Effector memory CD4-positive, alpha-beta T cell (primary cell): ENCODE measurements around the gene NHLRC3.
A peak's percentile ranks its signal among the peaks of the same experiment; 100 is the strongest.
"Not testable (repeated sequence)": the region's sequence is repeated elsewhere in the genome, so short reads cannot be mapped to it uniquely, and the experiment has no call there.

Experiments
- DNase-seq, 3 donors: peaks; one replicate each; pipeline ENCODE4 v3.0.0-alpha.2; 2020
- H3K27ac ChIP-seq: 2 replicates; pipeline ENCODE4 v1.7.0; 2013; ENCODE audit warnings: mild to moderate bottlenecking, low read length, moderate library complexity; ENCODE audit not compliant: insufficient read depth, poor library complexity, severe bottlenecking
- H3K27me3 ChIP-seq: replicated peaks from 2 replicates; pipeline ENCODE4 v1.7.0; 2013; ENCODE audit warnings: mild to moderate bottlenecking, low read length; ENCODE audit not compliant: insufficient read depth, control insufficient read depth, poor library complexity, severe bottlenecking
- H3K36me3 ChIP-seq: 2 replicates; pipeline ENCODE4 v1.7.0; 2013; ENCODE audit warnings: mild to moderate bottlenecking, low read length, moderate library complexity; ENCODE audit not compliant: control insufficient read depth, insufficient read depth
- H3K4me1 ChIP-seq: 2 replicates; pipeline ENCODE4 v1.7.0; 2013; ENCODE audit warnings: low read length, mild to moderate bottlenecking; ENCODE audit not compliant: control insufficient read depth, insufficient read depth, poor library complexity, severe bottlenecking
- H3K4me3 ChIP-seq: 2 replicates; pipeline ENCODE4 v1.7.0; 2013; ENCODE audit warnings: low read length, low read depth, mild to moderate bottlenecking; ENCODE audit not compliant: insufficient read depth, poor library complexity, severe bottlenecking
- H3K9me3 ChIP-seq: 2 replicates; pipeline ENCODE4 v1.7.0; 2013; ENCODE audit warnings: mild to moderate bottlenecking, low read length, moderate library complexity; ENCODE audit not compliant: control insufficient read depth
- total RNA-seq, 3 donors: gene quantifications; one replicate each; lab custom pipeline; 2026; lab: John Stamatoyannopoulos, UW

NHLRC3 gene, protein sequence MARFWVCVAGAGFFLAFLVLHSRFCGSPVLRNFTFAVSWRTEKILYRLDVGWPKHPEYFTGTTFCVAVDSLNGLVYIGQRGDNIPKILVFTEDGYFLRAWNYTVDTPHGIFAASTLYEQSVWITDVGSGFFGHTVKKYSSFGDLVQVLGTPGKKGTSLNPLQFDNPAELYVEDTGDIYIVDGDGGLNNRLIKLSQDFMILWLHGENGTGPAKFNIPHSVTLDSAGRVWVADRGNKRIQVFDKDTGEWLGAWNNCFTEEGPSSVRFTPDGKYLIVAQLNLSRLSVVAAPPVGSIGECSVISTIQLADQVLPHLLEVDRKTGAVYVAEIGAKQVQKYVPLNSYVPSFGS
- 12.3 to 20.3 (median 12.6) reads per million in 3 donors for total RNA-seq

DNA sequence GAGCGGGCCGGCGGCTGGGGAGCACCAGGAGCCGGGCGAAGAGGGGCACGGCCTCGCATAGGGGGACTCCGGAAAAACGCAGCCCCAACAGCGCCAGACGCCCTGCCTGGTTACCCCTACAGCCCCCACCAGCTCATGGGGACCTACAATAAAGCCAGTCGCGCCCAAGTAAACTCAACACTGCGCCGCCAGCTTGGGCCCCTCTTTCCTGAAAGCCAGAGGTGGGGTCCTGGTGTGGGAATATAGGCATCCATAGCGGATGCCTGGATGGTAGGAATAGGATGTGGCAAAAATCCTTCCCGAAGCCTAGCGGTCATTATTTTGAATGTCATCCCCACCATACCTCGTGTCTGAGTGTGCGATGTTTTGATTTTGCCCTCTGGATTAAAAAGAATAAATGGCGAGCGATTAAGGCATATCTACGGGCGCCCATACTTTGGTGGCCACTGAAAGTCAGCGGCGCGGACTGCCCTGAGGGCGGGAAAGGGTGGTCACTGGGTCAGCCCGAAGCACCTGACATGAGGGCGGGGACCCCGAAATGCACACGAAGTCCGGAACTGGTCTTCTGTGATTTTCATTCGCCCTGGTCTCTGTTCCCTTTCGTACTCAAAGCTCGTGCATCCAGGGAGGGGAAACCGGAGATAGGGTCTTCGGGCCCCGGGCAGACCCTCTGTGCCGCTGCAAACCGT lies at the start of gene NHLRC3, which contains the start of gene PROSER1:
TSS of gene NHLRC3 (plus strand) at position 577 of the 689 bp plus-strand sequence. CDS start 184 bp downstream, outside the sequence.
TSS of gene PROSER1 (minus strand) at position 210 of the 689 bp plus-strand sequence. CDS start 847 bp downstream, outside the sequence.
- no peaks in the 10 kb centered on the region for H3K9me3 ChIP-seq
- peaks cover 14% of the 10 kb centered on the region for H3K4me1 ChIP-seq
- H3K4me3 ChIP-seq = peak within 1 kb of the TSS; percentile 83
- H3K27me3 ChIP-seq = no peaks in the 10 kb centered on the region
- H3K36me3 ChIP-seq = no peaks in the 10 kb centered on the region
- peak; percentile 63 to 75 (median 68) for DNase-seq
- peak within 1 kb of the TSS; percentile 85 for H3K27ac ChIP-seq

DNA sequence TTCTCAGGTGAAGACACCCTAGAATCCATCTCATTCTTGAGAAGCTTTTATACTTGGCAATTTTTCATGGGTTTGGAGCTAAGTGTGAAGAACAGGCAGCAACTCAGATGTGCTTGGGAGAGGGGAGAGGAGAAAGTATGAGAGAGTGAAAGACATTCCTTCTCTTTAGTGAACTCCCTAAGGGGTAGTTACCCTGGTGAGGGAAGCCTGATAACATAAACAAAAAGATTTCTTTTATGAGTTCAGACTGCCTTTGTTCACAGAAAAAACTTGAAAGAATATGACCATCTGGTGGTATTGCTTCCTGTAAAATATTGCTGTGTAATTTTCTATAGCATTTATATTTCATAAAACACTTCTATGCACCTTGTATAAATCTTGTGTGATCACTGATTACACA lies 47.6 kb upstream of the NHLRC3 start, which contains the start of gene STOML3:
TSS of gene STOML3 (minus strand) at position 139 of the 400 bp plus-strand sequence. CDS start at position 29, 110 bp downstream.
- Histone ChIP-seq H3K27me3 (no peaks in the 10 kb centered on the region), H3K4me1 (no peaks in the 10 kb centered on the region), H3K36me3 (no peaks in the 10 kb centered on the region), H3K4me3 (no peak within 1 kb of the TSS), H3K9me3 (no peaks in the 10 kb centered on the region), H3K27ac (no peak within 1 kb of the TSS)
- DNase-seq = no peak

DNA sequence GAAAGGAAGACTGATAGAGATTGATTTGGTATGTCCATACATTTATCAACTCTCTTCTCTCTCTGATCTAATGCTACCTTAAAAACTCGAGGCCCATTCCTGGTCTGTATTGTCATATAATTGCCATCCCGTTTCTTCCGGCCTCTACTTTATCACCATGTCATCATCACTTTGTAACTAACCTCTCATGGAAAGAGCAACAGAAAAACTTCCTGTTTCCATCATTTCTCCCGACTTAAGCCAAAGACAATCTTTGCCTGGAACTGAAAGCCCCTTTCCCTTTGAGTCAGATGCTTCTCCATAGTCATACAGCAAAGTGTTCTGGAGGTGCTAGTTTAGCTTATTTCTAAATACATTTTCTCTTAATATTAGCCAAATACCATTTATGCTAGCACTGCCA lies 44.9 kb upstream of the NHLRC3 start:
- H3K4me3 ChIP-seq = no peak overlapping the region
- H3K27ac ChIP-seq = no peak overlapping the region
- no peaks in the 10 kb centered on the region for H3K27me3 ChIP-seq
- no peaks in the 10 kb centered on the region for H3K36me3 ChIP-seq
- no peak for DNase-seq
- H3K4me1 ChIP-seq = no peaks in the 10 kb centered on the region
- H3K9me3 ChIP-seq = no peaks in the 10 kb centered on the region

DNA sequence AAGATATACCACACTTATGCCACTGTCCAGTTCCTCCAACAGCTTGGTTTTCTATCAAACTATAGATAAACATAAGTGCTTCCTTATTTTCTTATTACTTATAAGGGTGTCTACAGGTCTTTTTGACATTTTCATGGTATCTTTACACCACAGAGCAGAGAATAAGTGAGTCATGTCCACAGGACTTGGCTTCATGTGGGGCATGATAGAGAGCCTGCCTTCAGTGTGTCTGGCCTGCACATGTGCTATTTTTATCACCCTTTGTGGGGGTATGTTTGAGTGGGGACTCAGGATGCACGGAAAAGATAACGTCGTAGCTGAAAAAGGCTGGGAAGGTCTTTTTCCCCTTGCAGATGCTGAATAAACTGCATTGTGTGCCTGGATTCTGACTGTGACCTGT lies 39.5 kb upstream of the NHLRC3 start:
- DNase-seq = no peak
- Histone ChIP-seq H3K4me1 (no peaks in the 10 kb centered on the region), H3K4me3 (no peak overlapping the region), H3K36me3 (no peaks in the 10 kb centered on the region), H3K27ac (no peak overlapping the region), H3K9me3 (no peaks in the 10 kb centered on the region), H3K27me3 (no peaks in the 10 kb centered on the region)

DNA sequence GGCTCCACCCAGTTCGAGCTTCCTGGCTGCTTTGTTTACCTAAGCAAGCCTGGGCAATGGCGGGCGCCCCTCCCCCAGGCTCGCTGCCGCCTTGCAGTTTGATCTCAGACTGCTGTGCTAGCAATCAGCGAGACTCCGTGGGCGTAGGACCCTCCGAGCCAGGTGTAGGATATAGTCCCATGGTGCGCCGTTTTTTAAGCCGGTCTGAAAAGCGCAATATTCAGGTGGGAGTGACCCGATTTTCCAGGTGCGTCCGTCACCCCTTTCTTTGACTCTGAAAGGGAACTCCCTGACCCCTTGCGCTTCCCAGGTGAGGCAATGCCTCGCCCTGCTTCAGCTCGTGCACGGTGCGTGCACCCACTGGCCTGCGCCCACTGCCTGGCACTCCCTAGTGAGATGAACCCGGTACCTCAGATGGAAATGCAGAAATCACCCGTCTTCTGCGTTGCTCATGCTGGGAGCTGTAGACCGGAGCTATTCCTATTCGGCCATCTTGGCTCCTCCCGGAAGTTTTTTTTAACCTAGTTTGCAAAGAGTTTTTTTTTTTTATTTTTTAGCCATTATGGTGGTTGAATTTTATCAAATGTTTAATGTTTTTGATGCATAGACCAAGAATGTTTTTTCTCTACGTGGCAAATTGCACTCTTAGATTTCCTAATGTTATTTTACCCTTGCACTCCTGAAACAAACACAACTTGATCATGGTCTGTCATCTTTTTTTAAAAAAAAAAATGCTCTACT lies 31.7 kb upstream of the NHLRC3 start:
- H3K27ac ChIP-seq, H3K4me3 ChIP-seq, H3K4me1 ChIP-seq, DNase-seq, H3K27me3 ChIP-seq, H3K9me3 ChIP-seq: not testable (repeated sequence)
- H3K36me3 ChIP-seq = peaks cover 13% of the 10 kb centered on the region

DNA sequence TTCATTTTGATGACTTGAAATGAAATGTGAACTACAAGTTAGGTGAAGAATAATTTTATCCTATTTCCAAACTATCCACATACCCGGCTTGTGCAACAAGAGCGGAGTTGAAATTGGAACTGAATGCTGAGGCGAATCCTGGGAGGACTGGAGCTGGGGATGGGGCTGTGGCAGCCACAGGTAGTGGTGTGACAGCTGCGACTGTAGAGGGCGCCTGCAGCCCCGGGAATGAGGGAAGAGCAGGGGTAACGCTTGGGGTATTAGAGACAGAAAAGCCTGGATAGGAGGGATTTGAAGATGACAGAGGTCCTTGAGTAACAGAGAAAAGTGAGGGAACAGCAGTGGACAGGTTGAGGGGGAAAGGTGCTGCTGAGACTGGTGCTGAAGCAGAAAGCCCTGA lies 25.6 kb upstream of the NHLRC3 start:
- H3K9me3 ChIP-seq = no peaks in the 10 kb centered on the region
- no peak for DNase-seq
- no peak overlapping the region for H3K27ac ChIP-seq
- H3K27me3 ChIP-seq = no peaks in the 10 kb centered on the region
- H3K4me3 ChIP-seq = no peak overlapping the region
- H3K36me3 ChIP-seq = peaks cover 62% of the 10 kb centered on the region
- no peaks in the 10 kb centered on the region for H3K4me1 ChIP-seq

DNA sequence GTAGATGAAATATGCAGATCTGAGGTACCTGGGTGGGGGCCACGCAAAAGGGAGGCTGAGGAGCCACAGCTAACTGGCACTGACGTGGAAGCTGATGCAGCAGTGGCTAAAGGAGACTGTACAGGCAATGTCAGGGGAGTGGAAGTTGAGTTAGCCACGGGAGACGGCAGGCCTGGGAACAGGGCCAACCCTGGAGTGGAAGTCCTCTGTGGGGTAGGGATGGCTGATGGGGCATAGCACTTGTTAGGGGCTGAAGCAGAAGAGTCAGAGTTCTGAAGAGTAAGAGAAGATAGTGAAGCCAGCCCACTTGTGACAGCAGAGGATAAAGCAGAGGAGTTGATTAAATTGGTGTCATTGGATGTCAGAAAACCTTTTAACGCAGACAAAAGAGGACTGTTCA lies 24.8 kb upstream of the NHLRC3 start:
- Histone ChIP-seq H3K4me3 (no peak overlapping the region), H3K4me1 (no peaks in the 10 kb centered on the region), H3K9me3 (no peaks in the 10 kb centered on the region), H3K27me3 (no peaks in the 10 kb centered on the region), H3K36me3 (peaks cover 68% of the 10 kb centered on the region), H3K27ac (no peak overlapping the region)
- DNase-seq = no peak

DNA sequence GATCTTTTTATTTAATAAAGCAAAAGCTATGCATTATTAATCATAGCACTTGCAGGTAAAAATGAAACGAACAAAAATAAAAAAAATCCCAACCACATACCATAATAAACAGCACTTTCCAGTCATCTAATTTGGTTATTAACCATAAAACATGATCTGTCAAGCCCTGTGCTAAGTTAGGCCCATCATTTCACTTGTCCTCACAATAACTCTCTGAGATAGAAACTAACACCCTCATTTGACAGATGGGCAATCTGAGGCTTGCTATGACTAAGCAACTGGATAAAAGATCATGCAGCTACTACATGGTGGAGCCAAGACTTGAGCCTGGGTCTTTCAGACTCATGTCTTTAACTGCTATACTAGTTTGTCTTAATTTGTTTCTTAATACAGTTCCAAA lies 22.2 kb upstream of the NHLRC3 start:
- Histone ChIP-seq H3K27ac (no peak overlapping the region), H3K4me3 (no peak overlapping the region), H3K27me3 (no peaks in the 10 kb centered on the region), H3K36me3 (peaks cover 59% of the 10 kb centered on the region), H3K4me1 (no peaks in the 10 kb centered on the region), H3K9me3 (no peaks in the 10 kb centered on the region)
- DNase-seq = no peak

DNA sequence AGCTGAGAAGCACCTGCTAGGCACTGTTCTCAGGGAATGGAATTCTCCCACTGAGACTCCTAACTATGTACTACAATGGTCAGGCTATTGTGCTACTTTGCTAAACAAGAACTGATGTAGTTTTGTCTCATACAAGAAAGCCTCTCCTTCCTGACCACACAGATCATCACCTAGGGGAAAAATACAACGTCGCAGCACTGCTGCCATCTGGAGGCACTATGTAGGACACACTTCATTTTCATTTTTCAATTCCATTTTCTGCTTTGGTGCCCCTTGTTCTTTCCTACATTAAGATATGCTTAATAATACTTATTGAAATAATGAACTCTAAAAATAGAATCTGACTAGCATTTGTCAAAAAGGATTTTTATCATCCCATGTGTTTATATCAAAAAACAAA lies 21.5 kb upstream of the NHLRC3 start:
- Histone ChIP-seq H3K36me3 (peaks cover 52% of the 10 kb centered on the region), H3K9me3 (no peaks in the 10 kb centered on the region), H3K4me1 (no peaks in the 10 kb centered on the region), H3K27ac (no peak overlapping the region), H3K27me3 (no peaks in the 10 kb centered on the region), H3K4me3 (no peak overlapping the region)
- no peak for DNase-seq
